Gastroesophageal sphincter (tissue), 4 donors: ENCODE measurements around the gene MAN2A1. TPM values are rescaled to one million over a fixed set of nuclear protein-coding genes. Genes with fewer than 3 reads are reported as not detected.

Source experiments
- ATAC-seq: fragments of 150-250 bp; one replicate; pipeline ENCODE4 v1.9.1; 2016; ENCODE audit warnings: mild to moderate bottlenecking, moderate library complexity
- H3K27ac ChIP-seq, 4 donors: fragments of 200-600 bp; sonication (generic) in 3 of 4; 1 replicate in 3 of 4; 2 replicates in 1 of 4; pipeline ENCODE4 v1.5.1; 2016 to 2019
- H3K27me3 ChIP-seq: fragments of 200-600 bp; sonication (generic); one replicate; pipeline ENCODE4 v1.5.1; 2019
- H3K36me3 ChIP-seq, 2 donors: fragments of 200-600 bp; sonication (generic); one replicate each; pipeline ENCODE4 v1.5.1; 2019; ENCODE audit warnings: control low read depth in 1 of 2
- H3K4me1 ChIP-seq, 3 donors: fragments of 200-600 bp; sonication (generic); 1 replicate in 2 of 3; 2 replicates in 1 of 3; pipeline ENCODE4 v1.5.1; 2016 to 2019; ENCODE audit warnings: control low read depth in 2 of 3
- H3K4me3 ChIP-seq, 2 donors: fragments of 200-600 bp; sonication (generic); one replicate each; pipeline ENCODE4 v1.5.1; 2019; ENCODE audit warnings: mild to moderate bottlenecking in 1 of 2, moderate library complexity in 1 of 2
- H3K9me3 ChIP-seq, 3 donors: fragments of 200-600 bp; sonication (generic); one replicate each; pipeline ENCODE4 v1.5.1; 2017 to 2019; ENCODE audit warnings: control low read depth in 2 of 3
- EP300 ChIP-seq: sonication (generic); formaldehyde crosslinking; IDR thresholded peaks from one replicate; pipeline ENCODE4 v1.6.1; 2017; ENCODE audit warnings: antibody characterized with exemption, mild to moderate bottlenecking
- POLR2A ChIP-seq, 2 donors: fragments of 450-650 bp; IDR thresholded peaks; one replicate each; pipeline ENCODE4 v1.6.1; 2017; ENCODE audit warnings: antibody characterized with exemption in 2 of 2, mild to moderate bottlenecking in 2 of 2, moderate library complexity in 1 of 2
- POLR2AphosphoS5 ChIP-seq: sonication (generic); formaldehyde crosslinking; IDR thresholded peaks from one replicate; pipeline ENCODE4 v1.6.1; 2017; ENCODE audit warnings: antibody characterized with exemption
- WGBS, 2 donors: methylation state at CpG; one replicate each; pipeline ENCODE4 v1.1.5; 2018; ENCODE audit warnings: low coverage in 1 of 2; 5-methylcytosine and 5-hydroxymethylcytosine counted together
- total RNA-seq, 4 donors: library from RNA; depleted of rRNA; stranded (reverse); fragments of >200 nt; gene quantifications; one replicate each; pipeline ENCODE4 v1.1.0, GENCODE V29; 2016
- TF ChIP-seq, protein P1 (sequence below), 4 experiments: fragments of 200-600 bp in 2 of 4; fragments of 450-650 bp in 2 of 4; sonication (generic) in 1 of 4; IDR thresholded peaks; one replicate each; pipeline ENCODE4 v1.5.1; 2017 to 2019; ENCODE audit warnings: antibody characterized with exemption in 4 of 4, mild to moderate bottlenecking in 2 of 4, moderate library complexity in 2 of 4

Gene MAN2A1
- total RNA-seq, 4 donors from 2014 or later, result 19.6 to 55.6 (median 34.1) TPM

DNA sequence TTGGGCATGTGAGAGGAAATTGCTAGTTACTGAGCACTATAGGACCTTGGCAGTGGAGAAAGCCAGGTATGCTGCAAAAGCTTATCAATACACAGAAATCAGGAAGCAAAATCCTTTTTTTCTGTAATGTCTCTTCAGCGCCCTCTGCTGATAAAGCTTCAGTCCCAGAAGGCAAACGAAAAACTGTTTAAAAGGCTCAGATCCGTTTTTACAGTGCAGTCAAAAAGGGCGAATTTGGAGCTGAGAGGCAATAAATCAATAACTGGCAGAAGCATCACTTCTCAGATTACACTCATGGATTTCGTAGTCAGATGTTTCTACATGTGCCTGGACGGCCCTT lies 1.1 kb upstream of the MAN2A1 start:
- Histone ChIP-seq H3K36me3 (no peaks in the 10 kb centered on the region), H3K4me1 (peaks cover 0 to 33% (median 8%) of the 10 kb centered on the region in 3 donors), H3K27ac (peak overlapping the region; percentile 79 to 99 (median 94)), H3K9me3 (peaks cover 0 to 10% (median 0%) of the 10 kb centered on the region in 3 donors), H3K27me3 (no peaks in the 10 kb centered on the region), H3K4me3 (peak overlapping the region; percentile 78 to 85)
- ATAC-seq, result no peak
- TF ChIP-seq, protein P1, sequence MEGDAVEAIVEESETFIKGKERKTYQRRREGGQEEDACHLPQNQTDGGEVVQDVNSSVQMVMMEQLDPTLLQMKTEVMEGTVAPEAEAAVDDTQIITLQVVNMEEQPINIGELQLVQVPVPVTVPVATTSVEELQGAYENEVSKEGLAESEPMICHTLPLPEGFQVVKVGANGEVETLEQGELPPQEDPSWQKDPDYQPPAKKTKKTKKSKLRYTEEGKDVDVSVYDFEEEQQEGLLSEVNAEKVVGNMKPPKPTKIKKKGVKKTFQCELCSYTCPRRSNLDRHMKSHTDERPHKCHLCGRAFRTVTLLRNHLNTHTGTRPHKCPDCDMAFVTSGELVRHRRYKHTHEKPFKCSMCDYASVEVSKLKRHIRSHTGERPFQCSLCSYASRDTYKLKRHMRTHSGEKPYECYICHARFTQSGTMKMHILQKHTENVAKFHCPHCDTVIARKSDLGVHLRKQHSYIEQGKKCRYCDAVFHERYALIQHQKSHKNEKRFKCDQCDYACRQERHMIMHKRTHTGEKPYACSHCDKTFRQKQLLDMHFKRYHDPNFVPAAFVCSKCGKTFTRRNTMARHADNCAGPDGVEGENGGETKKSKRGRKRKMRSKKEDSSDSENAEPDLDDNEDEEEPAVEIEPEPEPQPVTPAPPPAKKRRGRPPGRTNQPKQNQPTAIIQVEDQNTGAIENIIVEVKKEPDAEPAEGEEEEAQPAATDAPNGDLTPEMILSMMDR (IDR thresholded peaks at IDR 0.05), result peak in 3 of 4 experiments; percentile 22 to 38 (median 31)
- TF ChIP-seq EP300, result no peak
- 23 to 33% methylated on average over 6 of the region's 6 CpGs for WGBS, 2 donors

DNA sequence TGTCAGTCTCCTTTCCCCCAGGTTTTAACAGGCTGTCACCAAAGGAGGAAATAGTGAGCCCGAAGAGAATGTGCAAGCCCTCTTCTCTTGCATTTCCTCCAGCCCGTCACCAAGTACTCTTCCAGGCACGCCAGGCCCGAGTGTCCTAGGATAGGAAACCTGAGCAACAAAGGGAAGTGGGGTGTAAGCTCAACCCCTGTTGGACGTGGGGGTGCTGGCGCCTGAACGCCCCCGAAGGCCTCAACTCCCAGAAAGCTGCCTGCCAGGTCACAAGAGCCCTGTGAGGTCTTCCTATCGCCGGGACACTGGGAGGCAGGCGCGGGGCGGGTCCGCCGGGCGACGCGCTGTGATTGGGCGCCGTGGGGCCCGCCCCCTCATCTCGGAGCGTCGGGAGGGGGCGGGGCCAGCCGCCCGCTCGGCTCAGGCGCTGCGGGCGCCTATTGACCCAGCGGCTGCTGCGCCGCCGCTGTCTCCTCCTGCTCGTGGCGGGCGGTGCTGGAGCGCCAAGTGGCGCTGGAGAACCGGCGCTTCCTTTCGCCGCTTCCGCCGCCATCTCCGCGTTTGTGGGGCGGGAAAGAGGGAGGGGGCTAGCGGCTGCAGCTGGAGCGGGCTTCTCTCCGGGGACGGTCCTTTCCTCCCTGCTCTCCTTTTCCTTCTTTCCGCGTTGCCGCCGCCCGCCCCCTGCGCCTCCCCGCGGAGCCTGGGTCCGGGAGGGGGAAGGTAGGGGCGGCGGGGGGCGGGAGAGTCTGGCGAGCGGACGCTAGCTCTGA lies 572 bp upstream of the MAN2A1 start:
- H3K4me3 ChIP-seq, result peak overlapping the region; percentile 78 to 85
- TF ChIP-seq POLR2AphosphoS5 (peak; percentile 85), POLR2A (IDR thresholded peaks at IDR 0.05) (peak; percentile 82 to 94), EP300 (no peak)
- TF ChIP-seq, protein P1 (IDR thresholded peaks at IDR 0.05), result peak in 1 of 4 experiments; percentile 24
- H3K9me3 ChIP-seq, result peaks cover 0 to 10% (median 0%) of the 10 kb centered on the region in 3 donors
- peak overlapping the region; percentile 91 to 99 (median 94) for H3K27ac ChIP-seq
- 0% methylated on average over 11 of the region's 68 CpGs; no CpG with 5 or more reads in 1 of the 2 donors for WGBS, 2 donors
- H3K27me3 ChIP-seq, result no peaks in the 10 kb centered on the region
- H3K36me3 ChIP-seq, result no peaks in the 10 kb centered on the region
- peaks cover 0 to 38% (median 8%) of the 10 kb centered on the region in 3 donors for H3K4me1 ChIP-seq
- peak; percentile 93 for ATAC-seq

DNA sequence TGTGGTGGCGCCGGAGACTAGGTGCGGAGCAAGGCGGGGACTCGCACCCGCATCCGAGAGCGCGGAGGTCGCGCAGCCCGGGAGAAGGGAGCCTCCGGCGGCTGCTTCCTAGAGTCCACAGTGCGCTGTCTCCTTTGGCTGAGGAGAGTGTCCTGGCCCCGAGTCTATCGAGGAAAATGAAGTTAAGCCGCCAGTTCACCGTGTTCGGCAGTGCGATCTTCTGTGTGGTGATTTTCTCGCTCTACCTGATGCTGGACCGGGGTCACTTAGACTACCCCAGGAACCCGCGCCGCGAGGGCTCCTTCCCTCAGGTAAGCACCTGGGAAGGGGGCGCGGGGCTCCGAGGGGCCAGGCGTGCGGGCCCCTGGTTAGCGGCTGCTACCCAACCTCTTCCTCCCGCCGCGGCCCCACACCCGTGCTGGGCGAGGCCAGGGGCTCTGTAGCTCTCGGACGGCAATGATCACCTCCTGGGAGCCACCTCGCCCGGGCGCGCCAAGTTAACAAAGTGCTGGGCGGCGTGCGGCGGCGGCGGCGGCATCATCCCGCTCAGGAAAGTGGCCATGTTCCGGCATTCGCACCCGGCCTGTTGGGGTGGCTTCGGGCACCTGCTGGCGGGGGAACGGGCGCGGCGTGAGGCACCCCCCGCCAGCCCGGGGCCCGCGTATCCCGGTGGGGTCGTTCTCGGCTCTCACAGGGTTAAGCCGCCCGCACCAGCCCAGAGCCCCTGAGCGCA lies 681 bp downstream of the MAN2A1 start:
- no peaks in the 10 kb centered on the region for H3K27me3 ChIP-seq

DNA sequence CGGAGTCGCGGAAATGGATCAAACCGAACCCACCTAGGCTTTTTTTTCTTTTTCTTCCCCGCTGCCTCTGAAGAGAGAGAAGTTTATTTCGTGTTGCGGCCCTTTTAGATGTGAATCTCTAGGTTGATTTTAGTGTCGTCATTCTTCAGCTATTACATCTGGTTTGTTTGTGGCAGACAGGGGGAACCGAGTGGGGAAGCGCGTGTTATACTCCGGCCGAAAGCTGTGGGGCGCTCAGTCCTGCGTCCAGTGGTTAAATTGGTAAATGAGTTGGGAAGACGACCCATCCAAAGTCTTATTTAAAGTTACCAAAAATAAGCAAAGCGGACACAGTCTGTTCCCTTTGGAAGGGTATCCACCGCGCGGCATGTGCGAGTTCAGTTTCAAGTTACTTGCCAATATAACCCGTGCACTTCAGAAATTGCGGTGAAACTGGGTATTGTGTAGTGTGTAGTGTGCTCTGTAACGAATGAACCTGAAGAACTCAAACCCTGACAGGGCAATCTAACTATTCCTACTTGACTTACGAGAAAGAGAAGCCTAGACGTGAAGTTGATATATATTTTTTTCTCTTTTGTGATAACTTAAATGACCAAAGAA lies 1.3 kb downstream of the MAN2A1 start:
- H3K36me3 ChIP-seq, result no peaks in the 10 kb centered on the region
- peak; percentile 47 for ATAC-seq
- peak overlapping the region; percentile 91 to 99 (median 94) for H3K27ac ChIP-seq
- no peaks in the 10 kb centered on the region for H3K27me3 ChIP-seq
- peaks cover 8 to 58% (median 13%) of the 10 kb centered on the region in 3 donors for H3K4me1 ChIP-seq
- H3K9me3 ChIP-seq, result peaks cover 0 to 10% (median 0%) of the 10 kb centered on the region in 3 donors
- peak; percentile 58 for TF ChIP-seq POLR2AphosphoS5
- TF ChIP-seq, protein P1 (IDR thresholded peaks at IDR 0.05), result peak; percentile 65 to 90 (median 72)
- no peak for TF ChIP-seq POLR2A (IDR thresholded peaks at IDR 0.05)
- H3K4me3 ChIP-seq, result peak overlapping the region; percentile 78 to 85
- 0 to 1% methylated on average over 7 to 24 of the region's 26 CpGs for WGBS, 2 donors

More for the DNA sequence above, 681 bp downstream of the MAN2A1 start:
- peaks cover 7 to 51% (median 13%) of the 10 kb centered on the region in 3 donors for H3K4me1 ChIP-seq
- WGBS, 2 donors, result 0% methylated on average over 1 of the region's 71 CpGs; no CpG with 5 or more reads in 1 of the 2 donors
- H3K9me3 ChIP-seq, result peaks cover 0 to 10% (median 0%) of the 10 kb centered on the region in 3 donors
- TF ChIP-seq EP300 (no peak), POLR2AphosphoS5 (no peak), POLR2A (IDR thresholded peaks at IDR 0.05) (no peak)
- TF ChIP-seq, protein P1 (IDR thresholded peaks at IDR 0.05), result no peak
- peak; percentile 6 for ATAC-seq
- no peaks in the 10 kb centered on the region for H3K36me3 ChIP-seq
- H3K27ac ChIP-seq, result peak overlapping the region; percentile 91 to 99 (median 94)
- peak overlapping the region; percentile 78 to 85 for H3K4me3 ChIP-seq
